GM19099 (cell line): ENCODE measurements around the gene OR51E1.

Experiments used
- POLR2A ChIP-seq: IDR thresholded peaks from 3 replicates; pipeline ENCODE4 v1.6.1; 2011; ENCODE audit warnings: low read depth; ENCODE audit not compliant: insufficient read length; ENCODE audit errors: extremely low read depth

Gene OR51E1

DNA sequence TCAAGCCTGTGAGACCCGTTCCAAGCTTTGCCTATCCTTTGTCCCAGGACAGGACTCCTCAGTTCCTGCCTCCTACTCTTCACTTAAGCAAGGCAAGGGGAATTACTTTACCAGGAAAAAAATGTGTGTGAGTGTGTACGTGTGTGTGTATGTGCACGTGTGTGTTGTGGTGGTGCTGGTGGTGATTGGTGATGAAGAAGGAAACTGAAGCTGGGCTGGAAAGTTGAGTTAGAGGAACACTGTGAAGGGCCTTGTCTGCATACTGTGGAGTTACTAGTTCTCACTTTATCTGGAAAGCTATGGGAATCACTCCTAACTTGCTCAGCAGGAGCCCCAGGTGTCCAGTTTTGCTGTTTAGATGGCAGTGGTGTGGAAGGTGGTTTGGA is 6.1 kb upstream of the OR51E1 start:
- no peak for TF ChIP-seq POLR2A

DNA sequence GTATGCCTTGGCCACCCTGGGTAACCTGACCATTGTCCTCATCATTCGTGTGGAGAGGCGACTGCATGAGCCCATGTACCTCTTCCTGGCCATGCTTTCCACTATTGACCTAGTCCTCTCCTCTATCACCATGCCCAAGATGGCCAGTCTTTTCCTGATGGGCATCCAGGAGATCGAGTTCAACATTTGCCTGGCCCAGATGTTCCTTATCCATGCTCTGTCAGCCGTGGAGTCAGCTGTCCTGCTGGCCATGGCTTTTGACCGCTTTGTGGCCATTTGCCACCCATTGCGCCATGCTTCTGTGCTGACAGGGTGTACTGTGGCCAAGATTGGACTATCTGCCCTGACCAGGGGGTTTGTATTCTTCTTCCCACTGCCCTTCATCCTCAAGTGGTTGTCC is 3.9 kb upstream of the OR51E1 start:
- TF ChIP-seq POLR2A, result no peak

DNA sequence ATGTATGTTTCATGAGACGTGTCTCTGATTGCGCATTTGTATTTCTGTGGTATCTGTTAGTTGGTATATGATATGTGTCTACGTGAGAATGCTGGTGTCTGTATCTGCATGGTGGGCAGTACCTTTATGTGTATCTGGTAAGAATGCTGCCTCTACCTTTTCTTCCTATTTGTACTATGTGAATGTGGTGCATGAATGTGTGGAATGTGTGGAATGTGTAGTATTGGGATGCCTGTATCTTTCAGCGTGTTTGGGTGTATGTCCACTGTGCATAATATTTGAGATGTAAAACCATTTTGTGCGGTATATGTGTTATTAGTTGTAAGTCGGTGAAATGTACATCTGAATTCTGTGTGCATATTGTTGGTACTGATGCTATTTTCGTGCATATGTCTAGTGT is 2.3 kb upstream of the OR51E1 start:
- no peak for TF ChIP-seq POLR2A

DNA sequence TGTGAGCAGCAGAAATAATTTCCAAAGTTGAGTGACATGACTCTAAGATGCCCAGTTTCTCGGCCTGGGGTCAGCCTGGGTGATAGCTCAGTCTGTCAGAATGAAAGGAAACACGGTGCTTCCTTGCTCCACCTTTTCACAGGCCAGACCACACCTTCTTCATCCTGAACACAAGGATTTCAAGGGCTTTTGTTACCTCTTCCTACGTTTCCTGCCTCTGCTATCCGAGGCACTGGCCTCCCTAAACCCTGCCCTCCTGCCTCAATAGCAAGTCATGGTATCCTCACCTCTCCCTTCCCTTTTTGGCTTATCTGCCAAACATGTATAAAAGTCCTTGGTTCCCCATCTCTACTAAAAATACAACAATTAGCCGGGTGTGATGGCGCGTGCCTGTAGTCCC is 1.7 kb upstream of the OR51E1 start:
- TF ChIP-seq POLR2A, result no peak

DNA sequence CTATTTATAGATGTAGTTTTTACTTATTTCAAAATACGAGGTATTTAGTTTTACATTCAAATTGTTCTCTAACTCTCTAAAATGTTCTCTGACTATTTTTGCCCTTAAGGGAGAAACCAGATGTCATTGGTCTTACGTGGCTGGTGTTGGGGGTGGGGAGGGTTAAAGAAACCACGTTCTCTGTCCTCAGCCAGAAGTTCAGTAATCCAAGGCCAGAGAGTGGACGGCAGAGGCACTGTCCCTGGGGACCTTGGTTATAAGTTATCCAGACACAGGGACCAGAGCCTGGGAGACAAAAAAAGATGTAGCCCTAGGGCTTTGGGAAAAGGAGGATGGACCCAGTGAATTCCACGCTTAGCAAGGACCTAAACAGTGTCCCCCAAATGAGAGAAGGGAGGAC is 706 bp upstream of the OR51E1 start:
- TF ChIP-seq POLR2A, result no peak

DNA sequence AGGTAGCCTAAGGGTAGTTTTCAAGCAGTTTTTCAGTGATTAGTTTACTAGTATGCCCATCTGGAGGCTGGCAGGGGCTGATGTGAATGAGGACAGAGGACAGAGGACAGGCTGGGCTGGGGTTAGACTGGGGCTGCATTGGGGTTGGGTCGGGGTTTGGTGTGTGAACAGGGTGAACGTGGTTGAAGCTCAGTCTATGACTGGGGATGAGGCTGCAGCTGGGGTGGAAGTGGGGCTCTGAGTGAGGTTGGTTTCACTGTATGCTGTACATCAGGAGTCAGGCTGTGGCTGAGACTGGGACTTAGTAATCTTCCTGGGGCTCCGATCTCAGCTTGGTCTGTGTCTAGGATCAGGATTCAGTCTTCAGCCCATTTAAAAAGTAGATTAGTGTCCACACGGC is 451 bp downstream of the OR51E1 start:
- no peak for TF ChIP-seq POLR2A

DNA sequence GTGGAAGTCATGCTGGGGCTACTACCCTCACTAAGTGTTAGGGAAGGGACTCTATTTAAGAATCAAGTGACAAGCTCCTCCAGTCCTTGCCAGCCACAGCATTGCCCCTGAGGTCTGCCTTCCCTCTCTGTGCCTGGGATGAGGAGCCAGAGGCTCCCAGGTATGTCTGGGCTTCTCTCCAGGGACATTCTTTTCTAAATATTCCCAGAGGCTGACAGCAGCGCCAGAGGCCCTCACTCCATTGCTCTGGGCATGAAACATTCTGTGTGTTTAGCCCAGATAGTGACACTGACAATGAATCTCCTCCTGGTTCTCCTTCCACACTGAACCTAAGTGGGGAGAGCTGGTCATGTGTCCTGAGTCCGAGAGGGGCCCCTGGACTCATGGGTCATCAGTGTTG is 2.2 kb downstream of the OR51E1 start:
- TF ChIP-seq POLR2A, result no peak

DNA sequence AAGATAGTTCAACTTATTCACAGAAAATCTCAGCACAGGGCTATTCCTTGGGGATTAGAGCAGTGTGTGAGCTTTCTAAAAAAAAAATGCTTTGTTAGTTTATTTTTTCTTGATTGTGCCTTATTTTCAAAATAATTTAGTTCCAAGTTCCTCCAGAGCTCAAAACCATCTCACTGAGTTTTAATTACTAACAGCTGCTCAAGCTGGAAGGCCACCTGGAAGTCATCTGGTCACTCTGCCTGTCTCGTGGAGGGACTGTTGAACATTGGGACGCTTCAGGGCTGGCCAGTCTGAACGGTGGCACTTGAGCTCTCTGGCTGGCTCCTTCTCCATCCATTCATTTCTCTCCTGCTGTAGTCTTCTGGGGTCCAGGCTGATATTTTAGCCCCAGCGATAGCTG is 4.0 kb downstream of the OR51E1 start:
- no peak for TF ChIP-seq POLR2A

DNA sequence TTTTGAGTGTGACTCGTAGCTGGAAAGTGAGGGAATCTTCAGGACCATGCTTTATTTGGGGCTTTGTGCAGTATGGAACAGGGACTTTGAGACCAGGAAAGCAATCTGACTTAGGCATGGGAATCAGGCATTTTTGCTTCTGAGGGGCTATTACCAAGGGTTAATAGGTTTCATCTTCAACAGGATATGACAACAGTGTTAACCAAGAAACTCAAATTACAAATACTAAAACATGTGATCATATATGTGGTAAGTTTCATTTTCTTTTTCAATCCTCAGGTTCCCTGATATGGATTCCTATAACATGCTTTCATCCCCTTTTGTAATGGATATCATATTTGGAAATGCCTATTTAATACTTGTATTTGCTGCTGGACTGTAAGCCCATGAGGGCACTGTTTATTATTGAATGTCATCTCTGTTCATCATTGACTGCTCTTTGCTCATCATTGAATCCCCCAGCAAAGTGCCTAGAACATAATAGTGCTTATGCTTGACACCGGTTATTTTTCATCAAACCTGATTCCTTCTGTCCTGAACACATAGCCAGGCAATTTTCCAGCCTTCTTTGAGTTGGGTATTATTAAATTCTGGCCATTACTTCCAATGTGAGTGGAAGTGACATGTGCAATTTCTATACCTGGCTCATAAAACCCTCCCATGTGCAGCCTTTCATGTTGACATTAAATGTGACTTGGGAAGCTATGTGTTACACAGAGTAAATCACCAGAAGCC is 11.0 kb downstream of the OR51E1 start:
- no peak for TF ChIP-seq POLR2A

DNA sequence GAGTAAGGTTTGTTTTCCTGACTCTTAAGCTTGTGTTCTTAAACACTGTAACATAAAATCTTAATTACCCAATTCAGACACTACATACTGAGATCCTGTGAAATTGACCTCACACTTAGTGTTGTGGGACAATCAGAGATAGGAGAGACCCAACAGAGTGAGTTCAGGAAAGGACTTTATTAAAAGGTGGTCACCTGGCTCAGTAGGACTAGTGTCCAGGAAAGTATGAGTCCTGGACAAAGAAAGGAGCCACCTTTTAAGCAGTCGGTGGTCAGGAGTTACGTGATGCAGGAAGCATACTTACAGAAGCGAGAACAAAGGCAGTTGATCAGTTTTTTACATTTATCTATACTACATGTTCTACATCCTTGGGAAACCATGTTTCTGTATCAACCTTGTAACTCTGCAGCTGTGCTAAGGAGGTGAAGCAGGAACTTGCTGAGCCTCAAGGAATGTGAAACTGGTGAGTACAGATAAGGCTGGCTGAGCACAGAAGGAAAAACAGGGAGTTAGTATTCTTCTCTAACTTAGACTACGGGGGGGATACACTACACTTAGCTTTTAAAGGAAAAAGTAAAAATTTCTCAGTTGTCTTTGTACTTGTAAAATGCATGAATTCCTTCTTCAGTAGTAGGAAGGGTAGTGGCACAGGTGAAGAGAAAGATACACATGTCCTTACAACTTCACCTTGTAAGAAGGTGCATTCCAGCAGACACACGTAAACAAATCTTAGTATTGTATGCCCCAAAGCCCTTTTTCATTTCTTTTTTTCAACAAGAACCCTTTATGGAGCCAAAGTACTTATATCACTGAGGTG is 15.1 kb downstream of the OR51E1 start:
- TF ChIP-seq POLR2A, result no peak

DNA sequence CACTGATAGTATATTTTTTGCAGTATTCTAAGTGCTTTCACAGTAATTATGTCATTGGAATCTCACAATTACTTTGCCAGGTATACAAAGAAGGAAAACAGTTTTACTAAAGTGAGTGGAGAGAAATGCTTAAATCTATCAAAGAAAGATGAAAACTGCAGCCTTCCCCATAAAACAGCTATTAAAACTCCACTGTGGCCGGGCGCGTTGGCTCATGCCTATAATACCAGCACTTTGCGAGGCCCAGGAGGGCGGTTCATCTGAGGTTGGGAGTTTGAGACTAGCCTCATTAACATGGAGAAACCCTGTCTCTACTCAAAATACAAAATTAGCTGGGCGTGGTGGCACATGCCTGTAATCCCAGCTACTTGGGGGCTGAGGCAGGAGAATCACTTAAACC is 19.1 kb downstream of the OR51E1 start:
- TF ChIP-seq POLR2A, result no peak

DNA sequence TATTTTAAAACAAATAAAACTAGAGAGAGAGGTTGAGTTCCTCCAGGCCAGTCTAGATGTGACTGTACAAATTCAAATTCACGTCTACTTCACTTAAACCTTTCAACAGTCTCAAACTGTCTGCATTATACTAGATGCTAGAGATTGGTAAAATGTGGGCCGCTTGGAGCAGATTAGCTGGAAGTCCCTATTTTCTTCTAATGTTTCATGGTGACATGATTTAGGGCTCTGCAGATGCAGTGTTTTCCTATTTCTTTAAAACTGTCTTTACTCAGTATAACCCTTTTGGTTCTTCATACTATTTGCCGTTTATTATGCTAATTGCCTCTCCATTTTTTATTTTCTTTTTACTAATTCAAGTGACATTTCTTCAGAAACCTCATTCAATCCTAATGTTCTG is 20.4 kb downstream of the OR51E1 start:
- TF ChIP-seq POLR2A, result no peak

DNA sequence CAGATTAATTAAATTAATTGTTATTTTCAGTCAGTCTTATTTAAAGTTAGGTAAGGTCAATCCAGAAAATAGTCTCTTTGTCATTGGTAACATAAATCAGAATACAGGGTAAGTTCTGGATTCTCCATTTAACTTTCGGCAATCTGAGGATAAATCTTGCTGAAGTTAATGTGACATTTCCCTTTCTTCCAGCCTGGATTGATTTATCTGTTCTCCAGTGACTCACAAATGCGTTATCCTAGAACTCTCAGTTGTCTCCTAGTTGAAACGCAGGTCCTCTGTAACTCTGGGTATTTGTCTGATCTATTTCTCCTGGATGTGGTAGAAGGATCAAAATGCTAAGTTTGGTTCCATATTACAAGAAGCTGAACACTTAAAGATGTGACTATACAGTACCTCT is 21.0 kb downstream of the OR51E1 start:
- TF ChIP-seq POLR2A, result no peak

DNA sequence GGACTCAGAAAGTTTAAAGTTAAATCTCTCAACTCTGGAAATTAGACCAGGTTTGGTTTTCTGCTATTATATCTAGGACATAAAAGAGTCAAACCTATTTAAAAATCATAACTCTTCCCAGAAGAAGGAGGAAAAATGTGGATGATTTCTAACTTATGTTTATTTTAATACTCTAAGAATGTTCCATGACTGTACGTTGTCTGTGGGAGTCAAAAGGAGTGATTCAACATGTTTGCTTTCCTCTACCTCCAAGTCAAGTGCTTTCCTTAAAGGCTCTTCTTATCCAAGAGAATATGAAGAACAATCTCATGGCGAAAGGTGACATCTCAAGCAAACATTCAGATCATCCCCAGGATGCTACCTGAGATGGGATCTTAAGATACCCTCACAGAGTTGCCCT is 21.6 kb downstream of the OR51E1 start:
- no peak for TF ChIP-seq POLR2A

DNA sequence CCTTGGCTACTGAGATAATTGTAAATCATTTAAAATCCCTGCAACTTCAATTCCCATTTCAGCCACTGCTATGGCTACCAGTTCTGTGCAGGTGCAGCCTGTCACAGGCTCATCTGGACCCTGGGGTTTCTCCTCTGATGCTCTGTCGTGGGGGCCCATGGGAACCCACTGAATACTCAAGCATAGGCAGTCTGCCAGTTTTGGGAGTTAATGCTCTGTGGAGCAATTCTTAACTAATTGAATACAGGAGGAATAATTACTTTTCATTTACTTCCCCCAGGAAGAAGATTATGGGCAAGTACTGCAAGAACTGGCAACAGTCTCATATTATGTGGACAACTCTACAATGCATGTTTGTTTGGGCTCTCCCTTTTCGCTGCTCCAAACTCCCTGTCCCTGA is 28.0 kb downstream of the OR51E1 start:
- no peak for TF ChIP-seq POLR2A

DNA sequence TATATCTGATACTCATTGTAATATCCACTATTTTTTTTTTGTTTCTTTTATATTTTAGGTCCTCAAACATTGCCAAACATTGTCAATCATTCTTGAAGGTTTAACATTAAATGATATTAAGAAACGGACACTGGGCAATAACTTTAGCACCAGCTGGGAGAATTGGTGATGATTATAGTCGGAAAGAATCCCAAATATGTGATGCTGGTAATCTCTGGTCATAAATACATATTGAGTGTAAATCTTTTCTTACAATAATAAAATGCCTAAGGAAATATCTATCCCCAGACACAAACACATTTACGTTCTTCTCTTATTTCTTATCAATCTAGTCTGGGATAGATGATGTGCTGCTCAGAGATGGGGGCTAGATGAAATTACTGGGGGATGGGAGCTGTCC is 28.7 kb downstream of the OR51E1 start:
- no peak for TF ChIP-seq POLR2A
